GM18502 (cell line): ENCODE results near the gene COPZ1.
"Not testable (repeated sequence)": the region's sequence is repeated elsewhere in the genome, so short reads cannot be mapped to it uniquely, and the experiment has no call there.

ENCODE experiments used
- ATAC-seq: cut with Tn5 transposase; IDR thresholded peaks from one replicate; pipeline ENCODE4 v1.9.1; 2021; ENCODE audit warnings: mild to moderate bottlenecking; ENCODE audit not compliant: unreplicated experiment, poor library complexity

The COPZ1 gene

DNA sequence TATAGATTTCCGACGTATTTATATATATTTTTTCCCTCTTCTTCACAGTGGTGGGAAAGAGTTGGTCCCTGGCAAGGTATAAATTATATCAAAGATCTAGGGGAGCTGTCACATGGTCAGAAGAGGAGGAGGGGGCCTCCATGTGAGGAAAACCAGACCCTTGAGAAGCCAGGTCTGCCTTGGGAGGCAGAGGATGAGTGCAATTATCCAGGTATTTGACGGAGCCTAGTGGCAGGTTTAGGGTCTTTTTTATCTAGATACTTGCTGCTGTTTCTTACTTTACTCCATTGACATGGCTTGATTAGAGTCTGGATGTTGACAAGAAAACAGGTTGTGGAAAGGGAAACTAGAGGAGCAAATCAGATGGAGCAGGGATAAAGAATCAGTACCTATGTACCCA, 5.5 kb downstream of the COPZ1 start:
- ATAC-seq = no peak

DNA sequence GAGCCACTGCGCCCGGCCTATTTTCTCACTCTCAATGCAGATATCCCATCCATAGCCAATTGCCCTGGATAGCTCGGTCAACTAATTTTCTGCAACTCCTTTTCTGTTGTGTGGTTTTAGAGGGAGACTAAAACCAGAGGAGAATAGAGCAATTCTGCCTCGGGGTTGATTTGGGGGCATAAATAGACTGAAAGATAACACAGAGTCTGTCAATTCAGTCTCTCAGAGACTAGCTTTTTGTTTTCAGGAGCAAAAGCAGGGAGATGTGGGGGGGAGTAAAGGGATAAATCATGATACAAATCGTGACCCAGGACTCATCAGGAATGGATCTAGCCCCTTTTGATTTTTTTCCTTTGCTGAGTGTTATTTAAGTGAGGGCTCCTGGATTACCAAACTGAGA, 6.5 kb downstream of the COPZ1 start:
- ATAC-seq = no peak

DNA sequence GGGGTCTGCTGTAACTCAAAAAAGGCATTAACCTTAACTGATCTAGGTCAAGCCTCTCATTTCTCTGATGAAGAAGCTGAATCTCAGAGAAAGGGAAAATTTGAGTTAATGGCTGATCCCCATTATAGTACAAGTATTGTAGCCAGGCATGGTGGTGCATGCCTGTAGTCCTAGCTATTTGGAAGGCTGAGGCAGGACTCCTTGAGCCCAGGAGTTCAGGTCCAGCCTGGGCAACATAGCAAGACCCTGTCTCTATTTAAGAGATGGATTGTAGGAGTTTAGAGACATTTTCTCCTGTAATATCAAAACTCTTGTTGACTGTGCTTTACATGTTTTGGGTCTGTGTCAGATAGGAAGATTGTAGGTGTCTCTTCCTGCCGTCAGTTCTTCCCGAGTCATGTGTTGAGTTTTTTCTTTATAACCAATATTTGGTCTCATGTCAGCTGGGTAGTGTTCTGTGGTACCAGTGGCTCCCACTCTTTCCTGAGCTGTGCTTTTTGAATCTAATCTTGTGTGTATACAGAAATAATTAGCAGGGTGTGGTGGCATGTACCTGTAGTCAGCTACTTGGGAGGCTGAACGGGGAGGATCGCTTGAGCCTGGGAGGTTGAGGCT, 8.6 kb downstream of the COPZ1 start:
- ATAC-seq = no peak

DNA sequence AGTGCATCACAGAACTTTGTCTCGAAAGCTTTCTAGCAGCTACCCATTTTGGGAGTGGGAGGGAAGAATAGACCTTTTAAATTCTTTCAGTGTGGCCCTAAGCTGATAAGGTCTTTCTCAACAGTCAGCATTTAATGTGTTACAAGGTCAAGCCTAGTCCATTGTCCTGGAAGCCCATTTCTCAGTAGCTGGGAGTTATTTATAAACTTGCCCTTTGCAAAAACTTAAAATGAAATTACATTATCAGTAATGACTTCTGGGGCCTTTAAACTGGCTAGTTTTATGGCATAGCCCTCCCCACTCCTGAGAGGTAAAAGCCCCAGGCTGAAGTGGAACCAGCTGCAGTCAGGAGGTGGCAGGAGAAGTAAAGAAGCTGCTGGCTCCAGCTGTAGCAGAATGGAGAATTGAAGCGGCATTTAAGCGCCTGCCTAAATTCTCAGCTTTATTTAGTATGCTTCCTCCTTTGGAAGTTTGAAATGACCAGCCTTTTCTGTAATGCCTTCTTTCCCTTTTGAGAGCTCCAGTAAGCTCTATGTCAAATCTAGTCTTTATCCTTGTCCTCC, 12.4 kb downstream of the COPZ1 start:
- ATAC-seq = no peak

DNA sequence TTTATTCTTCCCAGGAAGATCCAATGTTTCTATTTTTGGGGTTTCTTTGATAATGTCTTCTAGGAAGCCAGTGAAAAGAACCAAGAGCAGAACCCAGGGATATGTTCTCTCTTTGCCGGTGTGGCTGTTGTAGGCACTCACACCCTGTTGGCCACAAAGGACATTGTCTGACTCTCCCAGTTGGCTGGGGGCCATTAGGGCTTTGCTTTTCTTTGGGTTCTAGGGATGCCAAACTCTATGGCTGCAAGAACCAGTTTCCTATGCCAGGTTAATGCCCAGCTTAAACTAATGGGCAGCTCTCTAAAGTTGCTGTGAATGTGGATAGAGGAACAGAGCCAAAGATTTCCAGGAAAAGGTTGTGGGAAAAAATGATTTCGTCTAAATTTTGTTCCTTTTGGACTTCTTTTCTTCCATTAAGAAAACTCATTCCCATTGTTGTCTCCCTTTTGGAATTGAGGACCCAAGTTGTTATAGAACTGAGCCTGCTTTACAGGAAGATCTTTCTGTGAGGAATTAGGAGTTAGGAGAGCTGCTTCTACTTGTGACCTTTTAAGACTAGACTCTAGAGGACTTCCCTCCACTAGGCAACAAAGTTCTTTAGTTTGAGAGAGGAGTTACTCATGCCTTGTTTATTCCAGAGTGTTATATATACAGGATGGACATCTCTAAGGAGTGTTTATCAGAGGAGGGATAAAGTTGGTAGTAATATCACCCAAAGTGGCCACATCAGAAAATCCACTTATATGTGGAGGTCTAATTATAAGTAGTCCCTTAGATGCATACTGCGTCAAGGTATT, 13.1 kb downstream of the COPZ1 start:
- no peak for ATAC-seq

DNA sequence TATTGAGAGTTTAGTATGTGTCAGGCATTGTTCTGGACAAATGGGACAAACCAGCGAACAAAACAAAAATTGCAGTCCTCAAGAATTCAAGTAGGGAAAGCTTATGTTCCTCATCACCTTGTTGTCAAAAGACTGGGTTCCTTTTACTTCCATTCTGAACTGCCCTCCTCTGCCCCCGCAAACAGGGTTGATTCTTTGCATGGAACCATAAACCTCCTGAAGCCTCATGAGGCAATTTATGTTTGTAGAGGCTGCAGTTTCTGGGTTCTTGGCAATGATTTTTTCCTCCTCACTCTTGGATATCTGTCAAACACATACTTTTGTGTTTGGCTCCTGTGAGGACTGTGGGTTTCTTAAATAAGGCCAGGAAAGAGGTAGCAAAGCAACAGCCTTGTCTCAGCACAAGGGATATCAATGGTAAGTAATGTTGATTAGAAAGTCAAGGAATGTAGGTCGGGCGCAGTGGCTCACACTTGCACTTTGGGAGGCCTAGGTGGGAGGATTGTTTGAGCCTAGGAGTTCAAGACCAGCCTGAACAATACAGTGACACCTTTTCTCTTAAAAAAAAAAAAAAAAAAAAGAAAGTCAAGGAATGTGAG, 13.9 kb downstream of the COPZ1 start:
- ATAC-seq = no peak

DNA sequence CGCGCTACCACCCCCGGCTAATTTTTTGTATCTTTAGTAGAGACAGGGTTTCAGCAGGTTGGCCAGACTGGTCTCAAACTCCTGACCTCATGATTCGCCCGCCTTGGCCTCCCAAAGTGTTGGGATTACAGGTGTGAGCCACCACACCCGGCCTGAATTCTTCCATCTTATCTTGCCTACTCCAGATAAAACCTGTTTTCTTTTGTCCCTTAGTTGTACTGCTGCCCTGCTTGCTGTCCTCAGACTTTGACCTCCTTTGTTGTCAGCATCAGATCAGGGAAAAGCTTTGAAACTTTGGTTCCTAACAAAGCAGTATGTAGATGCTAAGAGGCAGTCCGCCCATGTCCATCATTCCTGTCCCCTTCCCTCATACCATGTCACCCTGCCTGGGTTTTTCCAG, 15.9 kb downstream of the COPZ1 start:
- ATAC-seq = no peak

DNA sequence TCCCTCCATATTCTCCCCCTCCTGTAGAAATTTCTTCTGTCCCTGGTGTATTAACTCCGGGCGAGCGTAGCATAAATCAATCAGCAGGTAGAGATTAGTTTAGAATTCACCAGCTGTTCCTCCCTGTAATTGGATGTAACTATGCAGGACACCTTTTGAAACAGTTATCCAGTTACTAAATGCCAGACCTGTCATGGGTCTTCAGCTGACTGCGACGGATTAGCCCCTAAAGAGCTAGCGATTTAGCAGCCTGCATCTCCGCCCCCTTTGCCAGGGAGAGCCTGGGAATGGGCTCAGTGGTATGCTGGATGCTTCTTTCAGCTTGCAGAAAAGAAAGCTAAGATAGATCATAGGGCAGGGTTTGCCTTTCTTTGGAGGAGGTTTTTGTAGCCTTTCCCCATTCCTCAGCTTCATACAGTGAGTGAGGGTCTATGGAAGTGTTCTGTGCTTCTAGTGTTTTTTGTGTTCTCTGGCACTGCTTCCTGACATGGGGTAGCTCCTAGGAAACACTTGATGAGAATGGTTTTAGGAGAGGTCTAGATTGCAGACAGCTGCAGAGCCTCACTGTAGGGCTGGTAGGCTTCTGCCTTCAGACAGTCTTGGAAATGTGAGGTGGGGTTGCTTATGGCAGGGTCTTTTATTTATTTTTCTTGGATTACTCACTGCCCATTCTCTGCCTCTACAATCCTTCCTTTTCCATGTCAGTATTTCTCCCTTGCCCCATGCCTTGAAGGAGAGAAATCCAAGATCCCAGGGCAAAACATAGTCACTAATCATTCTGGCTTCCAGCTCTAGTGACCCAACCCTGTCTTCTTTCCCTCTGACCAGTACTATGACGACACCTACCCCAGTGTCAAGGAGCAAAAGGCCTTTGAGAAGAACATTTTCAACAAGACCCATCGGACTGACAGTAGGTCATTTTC, 16.7 kb downstream of the COPZ1 start:
- ATAC-seq = no peak

DNA sequence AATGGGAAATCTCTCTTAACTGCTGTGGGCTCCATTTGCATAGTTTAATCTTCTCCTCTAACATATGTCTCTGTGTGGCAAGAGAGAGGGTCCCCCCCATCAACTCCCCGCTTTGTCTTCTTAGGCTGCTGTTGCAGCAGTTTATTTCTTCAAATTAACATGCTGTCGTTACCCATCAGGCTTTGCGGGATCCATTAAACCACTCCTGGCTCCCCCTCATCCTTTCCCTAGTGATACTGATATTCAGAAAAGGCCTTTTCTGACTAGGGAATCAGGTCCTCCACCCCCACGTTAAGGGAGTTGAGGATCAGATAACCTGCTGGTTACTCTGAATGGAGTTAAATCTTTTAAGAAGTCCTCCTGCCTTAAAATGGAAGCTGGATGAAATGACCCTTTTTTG, 24.1 kb downstream of the COPZ1 start:
- ATAC-seq = no peak

DNA sequence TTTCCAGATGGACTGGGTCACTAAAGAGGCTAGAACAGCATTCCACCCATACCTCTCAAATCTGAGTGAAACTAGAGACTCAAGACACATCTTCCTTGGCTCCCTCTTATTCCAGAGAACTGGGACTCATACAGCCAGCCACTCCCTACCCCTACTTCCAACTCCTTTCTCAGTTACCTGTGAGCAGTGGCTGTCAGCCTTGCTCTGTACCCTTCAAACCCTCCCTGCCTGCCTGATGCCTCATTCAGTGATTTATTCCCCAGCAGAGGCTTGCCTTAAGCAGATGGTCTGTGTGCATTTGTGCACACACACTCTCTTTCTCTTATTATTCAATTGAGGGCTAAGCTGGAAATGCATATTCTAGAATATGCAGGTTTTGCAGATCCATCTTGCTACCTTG, 24.7 kb downstream of the COPZ1 start:
- ATAC-seq = no peak

DNA sequence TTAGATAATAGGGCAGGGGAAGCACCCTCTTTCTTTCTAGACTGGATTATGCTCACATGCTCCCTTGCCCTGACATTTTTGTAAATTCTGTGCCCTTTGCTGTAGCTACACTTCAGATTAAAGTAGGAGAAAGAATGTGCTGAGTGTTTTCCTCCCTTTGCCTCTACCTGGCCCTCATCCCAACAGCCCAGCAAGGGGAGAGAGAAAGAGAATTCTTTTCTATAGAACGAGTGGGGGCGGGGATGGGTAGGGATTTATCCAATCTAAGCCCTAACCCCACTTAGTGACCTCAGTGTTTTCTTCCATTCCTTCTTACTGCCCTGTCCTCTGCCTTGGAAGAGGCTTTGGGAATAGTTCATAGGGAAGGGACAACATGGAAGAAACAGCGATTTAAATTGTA, 25.8 kb downstream of the COPZ1 start:
- no peak for ATAC-seq

DNA sequence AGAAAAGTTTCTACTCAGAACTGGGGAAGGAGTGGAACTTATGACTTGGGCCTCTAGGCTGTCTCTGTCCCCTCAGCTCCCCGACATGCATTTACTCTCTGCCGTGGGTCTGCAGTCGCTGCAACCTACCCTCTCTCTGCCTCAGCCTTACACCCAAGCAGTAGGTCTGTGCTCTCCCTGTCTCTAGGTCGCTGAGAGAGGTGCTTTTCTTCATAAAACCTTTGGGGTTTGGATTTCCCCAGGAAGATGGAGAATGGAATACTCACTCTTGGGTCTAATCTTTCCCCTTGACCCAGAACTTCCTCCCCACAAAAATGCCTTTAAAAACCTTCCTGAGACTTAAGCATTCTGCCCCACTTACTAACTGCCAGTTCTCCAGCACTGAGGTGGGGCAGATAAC, 26.4 kb downstream of the COPZ1 start:
- ATAC-seq = no peak

DNA sequence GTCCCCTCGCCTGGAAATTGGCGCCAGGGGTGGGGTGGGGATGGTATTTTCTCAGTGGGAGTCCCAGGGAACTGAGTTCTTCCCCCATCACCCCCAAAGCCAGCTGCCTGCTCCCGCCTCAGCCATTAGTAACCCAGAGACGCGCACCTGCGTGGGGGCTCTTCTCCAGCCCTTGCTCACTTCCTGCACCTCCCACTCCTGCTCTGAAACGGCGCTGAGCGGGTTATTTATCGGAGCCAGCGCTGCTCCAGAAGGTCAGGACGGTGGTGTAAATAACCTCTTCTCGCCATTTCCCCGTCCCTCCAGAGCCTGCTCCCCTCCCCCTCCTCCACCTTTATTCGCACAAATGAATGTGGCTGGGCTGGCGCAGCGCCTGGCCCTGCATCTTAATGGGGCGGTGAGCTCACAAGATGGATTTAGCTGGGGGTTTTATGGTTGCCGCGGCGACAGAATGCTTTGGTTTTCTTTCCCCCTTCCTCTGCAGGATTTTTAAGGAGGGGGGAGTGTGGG, 27.1 kb downstream of the COPZ1 start:
- no peak for ATAC-seq

DNA sequence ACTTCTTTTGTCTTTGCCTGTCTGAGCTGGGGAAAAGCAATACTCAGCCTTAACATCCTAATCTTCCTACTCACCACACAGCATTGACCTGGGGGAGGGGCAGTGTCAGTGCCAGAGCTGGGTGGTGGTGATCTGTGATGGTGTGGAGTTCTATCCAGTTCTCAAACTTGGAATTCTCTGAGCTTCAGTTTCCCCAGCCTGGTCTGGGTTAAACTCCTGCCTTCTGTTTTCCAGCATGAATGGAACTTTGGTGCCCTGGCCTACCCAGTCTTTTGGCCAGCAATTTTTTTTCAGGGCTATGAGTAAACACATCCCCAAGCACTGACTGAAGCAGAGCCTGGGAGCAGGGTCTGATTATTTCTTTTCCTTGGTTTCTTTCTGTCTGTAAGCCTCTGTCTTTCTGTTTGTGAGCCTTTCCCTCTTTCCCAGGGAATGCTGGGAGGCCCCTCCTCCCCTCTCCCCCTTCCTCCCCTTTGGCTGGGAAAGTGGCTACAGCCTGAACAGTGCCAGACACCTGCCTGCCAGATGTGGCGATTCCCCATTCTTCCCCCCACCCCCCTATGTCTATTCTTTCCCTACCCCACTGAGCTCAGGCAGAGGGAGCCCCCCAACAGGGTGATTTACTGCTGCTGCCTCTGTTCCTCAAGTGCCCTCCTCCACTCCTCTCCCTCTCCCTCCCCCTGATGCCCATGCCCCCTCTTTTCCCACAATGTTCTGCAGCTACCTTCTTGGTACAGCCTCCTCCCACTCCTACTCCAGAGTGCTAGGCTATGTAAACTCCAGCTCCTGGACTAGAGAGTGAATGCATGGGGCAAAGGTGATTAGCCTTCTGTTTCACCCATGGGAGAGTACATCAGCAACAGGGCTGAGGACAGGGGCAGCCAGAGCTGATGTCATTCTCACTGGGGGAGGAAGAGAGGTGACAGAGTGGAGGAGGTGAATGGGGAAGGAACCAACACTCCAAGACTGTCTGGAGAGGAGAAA, 28.3 kb downstream of the COPZ1 start:
- ATAC-seq = no peak

DNA sequence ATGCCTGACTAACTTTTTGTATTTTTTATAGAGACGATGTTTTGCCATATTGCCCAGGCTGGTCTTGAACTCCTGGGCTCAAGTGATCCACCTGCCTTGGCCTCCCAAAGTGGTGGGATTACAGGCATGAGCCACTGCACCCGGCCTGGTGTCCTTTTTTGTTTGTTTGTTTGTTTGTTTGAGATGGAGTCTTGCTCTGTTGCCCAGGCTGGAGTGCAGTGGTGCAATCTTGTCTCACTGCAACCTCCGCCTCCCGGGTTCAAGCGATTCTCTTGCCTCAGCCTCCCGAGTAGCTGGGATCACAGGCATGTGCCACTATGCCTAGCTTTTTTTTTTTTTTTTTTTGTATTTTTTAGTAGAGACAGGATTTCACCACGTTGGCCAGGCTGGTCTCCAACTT, 29.3 kb downstream of the COPZ1 start:
- ATAC-seq = not testable (repeated sequence)

DNA sequence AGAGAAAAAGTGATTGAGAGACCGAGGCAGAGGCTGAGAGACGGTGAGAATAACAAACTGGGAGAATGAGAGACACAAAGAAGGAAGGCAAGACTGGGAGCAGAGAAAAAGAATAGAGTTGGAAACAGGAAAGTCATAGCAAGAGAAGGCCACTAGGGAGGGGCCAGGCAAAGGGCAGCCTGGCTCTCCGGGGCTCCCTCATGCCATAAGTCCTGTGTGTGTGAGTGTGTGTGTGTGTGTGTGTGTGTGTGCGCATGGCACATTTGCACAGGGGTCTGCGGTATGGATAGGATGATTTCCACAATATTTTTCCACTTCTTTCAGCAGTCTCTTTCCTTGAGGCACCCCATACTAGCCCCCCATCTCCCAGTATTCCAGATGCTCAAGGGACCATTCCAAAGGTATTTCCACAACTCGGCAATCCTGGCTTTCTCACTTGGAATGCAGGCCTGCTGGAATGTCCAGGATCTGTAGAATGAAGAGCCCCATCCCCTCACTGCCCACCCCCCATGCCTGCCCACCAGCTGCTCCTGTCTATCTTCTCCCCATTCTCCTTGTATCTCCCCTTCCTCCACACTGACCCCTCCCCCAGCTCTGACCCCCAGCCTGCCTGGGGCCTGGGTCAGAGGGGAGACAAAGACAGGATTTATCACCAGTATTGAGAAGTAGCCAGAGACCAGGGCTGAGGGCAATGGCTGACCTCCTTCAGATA, 30.3 kb downstream of the COPZ1 start:
- ATAC-seq = no peak

DNA sequence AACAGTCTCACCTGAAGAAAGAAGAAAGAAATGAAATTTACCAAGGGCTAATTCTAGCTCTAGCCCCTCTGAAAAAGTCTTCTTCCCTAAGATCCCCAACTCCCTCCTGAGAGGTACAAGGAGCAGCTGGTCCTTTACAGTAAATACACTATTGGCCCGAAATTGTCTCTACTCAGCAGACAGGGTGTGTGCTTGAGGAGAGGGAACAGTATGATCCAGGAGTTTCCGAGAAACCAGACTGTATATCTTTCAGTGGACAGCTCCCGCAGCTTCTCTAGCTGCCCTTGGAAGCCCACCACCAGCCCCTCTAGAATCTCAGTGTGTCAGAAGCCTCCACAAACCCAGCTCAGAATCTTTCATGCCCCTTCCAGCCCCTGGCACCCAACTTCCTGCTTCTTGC, 31.3 kb downstream of the COPZ1 start:
- ATAC-seq = no peak

DNA sequence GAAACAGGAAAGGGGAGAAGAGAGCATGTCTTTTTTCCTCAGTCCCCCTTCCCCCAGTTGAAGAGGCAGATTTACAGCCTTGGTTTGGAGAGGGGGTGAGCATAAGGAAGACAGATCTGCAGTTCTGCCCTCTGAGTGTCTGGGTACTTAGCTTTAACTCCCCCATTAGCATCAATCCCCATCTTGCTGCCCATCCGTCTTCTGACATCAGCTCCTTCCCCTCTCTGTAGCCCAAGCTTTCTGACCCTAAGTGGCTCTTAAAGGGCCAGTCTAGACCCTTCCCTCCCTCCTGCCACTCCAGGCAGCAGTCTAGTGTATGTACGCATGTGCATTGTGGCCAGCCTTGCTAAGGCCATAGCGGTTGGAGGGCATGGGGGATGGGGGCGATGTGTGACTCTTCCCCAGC, 32.0 kb downstream of the COPZ1 start:
- ATAC-seq = no peak
